Loucy (cell line): Measurements from ENCODE around the gene EPN2.

Source experiments
- H2AFZ ChIP-seq: fragments of 200-600 bp; sonication (generic); 2 replicates; pipeline ENCODE4 v1.6.0; 2016; ENCODE audit warnings: antibody characterized with exemption, mild to moderate bottlenecking, low read length, moderate library complexity
- H3F3A ChIP-seq: fragments of 200-600 bp; 2 replicates; pipeline ENCODE4 v1.6.0; 2016; ENCODE audit warnings: antibody characterized with exemption, low read depth, mild to moderate bottlenecking
- H3K27me3 ChIP-seq: fragments of 200-600 bp; sonication (generic); 2 replicates; pipeline ENCODE4 v1.6.1; 2014; ENCODE audit warnings: low read length, mild to moderate bottlenecking; ENCODE audit not compliant: insufficient read depth, poor library complexity, severe bottlenecking
- H3K36me3 ChIP-seq: fragments of 200-600 bp; sonication (generic); 2 replicates; pipeline ENCODE4 v1.6.1; 2016; ENCODE audit warnings: low read length; ENCODE audit not compliant: insufficient read depth
- H3K4me1 ChIP-seq: fragments of 200-600 bp; sonication (generic); 2 replicates; pipeline ENCODE4 v1.5.1; 2014; ENCODE audit warnings: low read length, mild to moderate bottlenecking; ENCODE audit not compliant: insufficient read depth, poor library complexity, severe bottlenecking
- H3K4me2 ChIP-seq: fragments of 200-600 bp; sonication (generic); 2 replicates; pipeline ENCODE4 v1.6.0; 2014; ENCODE audit warnings: antibody characterized with exemption, low read length, low read depth, mild to moderate bottlenecking; ENCODE audit not compliant: poor library complexity, severe bottlenecking
- H3K4me3 ChIP-seq: fragments of 200-600 bp; sonication (generic); 2 replicates; pipeline ENCODE4 v1.5.1; 2014; ENCODE audit warnings: low read length, mild to moderate bottlenecking, mixed read lengths; ENCODE audit not compliant: poor library complexity, severe bottlenecking
- H3K79me2 ChIP-seq: fragments of 200-600 bp; sonication (generic); 2 replicates; pipeline ENCODE4 v1.6.1; 2014; ENCODE audit warnings: low read length; ENCODE audit not compliant: insufficient read depth
- H3K9ac ChIP-seq: fragments of 200-600 bp; sonication (generic); 2 replicates; pipeline ENCODE4 v1.6.0; 2014; ENCODE audit warnings: mild to moderate bottlenecking, low read depth, low read length, moderate library complexity; ENCODE audit not compliant: poor library complexity, severe bottlenecking
- H3K9me2 ChIP-seq: fragments of 200-600 bp; sonication (generic); replicated peaks from 2 replicates; pipeline ENCODE4 v1.6.1; 2016; ENCODE audit warnings: low read depth, low read length, mixed read lengths
- H3K9me3 ChIP-seq: fragments of 200-600 bp; sonication (generic); 2 replicates; pipeline ENCODE4 v1.6.1; 2014; ENCODE audit warnings: mild to moderate bottlenecking, antibody characterized with exemption, low read length, low read depth; ENCODE audit not compliant: insufficient read depth
- H4K20me1 ChIP-seq: fragments of 200-600 bp; sonication (generic); 2 replicates; pipeline ENCODE4 v1.6.0; 2014; ENCODE audit warnings: antibody characterized with exemption, low read length, mild to moderate bottlenecking; ENCODE audit not compliant: insufficient read depth, poor library complexity, severe bottlenecking
- EZH2phosphoT487 ChIP-seq: fragments of 200-600 bp; IDR thresholded peaks from 2 replicates; pipeline ENCODE4 v1.6.1; 2018; ENCODE audit warnings: antibody characterized with exemption, mild to moderate bottlenecking, moderate library complexity, borderline replicate concordance
- TF ChIP-seq, protein P1 (sequence below): fragments of 200-600 bp; sonication (generic); conservative IDR thresholded peaks from 2 replicates; pipeline ENCODE4 v1.5.1; 2014; ENCODE audit warnings: mild to moderate bottlenecking, antibody characterized with exemption, low read length

Gene EPN2

DNA sequence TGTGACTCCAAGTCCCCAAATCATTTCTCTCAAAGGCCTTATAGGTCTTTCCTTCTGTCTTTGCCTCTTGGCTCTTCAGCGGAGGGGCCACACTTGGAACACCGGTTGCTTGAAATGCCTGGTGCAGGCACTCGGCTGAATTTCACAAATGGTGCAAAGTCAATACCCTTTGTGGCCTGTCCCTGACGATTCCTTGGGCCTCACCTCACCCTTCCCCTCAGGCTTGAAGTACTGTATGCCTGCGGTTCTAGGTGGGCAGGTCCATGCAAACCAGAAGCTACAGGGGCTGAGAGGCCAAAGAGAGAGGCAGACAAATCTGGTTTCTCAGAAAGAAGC, 129.4 kb downstream of the EPN2 start:
- Histone ChIP-seq H3F3A (no peaks in the 10 kb centered on the region), H3K9me3 (no peaks in the 10 kb centered on the region), H3K79me2 (no peaks in the 10 kb centered on the region), H3K4me1 (peaks cover 22% of the 10 kb centered on the region), H3K9ac (no peak overlapping the region), H2AFZ (no peak overlapping the region), H4K20me1 (no peaks in the 10 kb centered on the region), H3K27me3 (no peaks in the 10 kb centered on the region), H3K4me3 (no peak overlapping the region), H3K4me2 (no peak overlapping the region), H3K9me2 (no peaks in the 10 kb centered on the region), H3K36me3 (no peaks in the 10 kb centered on the region)
- no peak for TF ChIP-seq EZH2phosphoT487
- TF ChIP-seq, protein P1, sequence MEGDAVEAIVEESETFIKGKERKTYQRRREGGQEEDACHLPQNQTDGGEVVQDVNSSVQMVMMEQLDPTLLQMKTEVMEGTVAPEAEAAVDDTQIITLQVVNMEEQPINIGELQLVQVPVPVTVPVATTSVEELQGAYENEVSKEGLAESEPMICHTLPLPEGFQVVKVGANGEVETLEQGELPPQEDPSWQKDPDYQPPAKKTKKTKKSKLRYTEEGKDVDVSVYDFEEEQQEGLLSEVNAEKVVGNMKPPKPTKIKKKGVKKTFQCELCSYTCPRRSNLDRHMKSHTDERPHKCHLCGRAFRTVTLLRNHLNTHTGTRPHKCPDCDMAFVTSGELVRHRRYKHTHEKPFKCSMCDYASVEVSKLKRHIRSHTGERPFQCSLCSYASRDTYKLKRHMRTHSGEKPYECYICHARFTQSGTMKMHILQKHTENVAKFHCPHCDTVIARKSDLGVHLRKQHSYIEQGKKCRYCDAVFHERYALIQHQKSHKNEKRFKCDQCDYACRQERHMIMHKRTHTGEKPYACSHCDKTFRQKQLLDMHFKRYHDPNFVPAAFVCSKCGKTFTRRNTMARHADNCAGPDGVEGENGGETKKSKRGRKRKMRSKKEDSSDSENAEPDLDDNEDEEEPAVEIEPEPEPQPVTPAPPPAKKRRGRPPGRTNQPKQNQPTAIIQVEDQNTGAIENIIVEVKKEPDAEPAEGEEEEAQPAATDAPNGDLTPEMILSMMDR, result no peak

DNA sequence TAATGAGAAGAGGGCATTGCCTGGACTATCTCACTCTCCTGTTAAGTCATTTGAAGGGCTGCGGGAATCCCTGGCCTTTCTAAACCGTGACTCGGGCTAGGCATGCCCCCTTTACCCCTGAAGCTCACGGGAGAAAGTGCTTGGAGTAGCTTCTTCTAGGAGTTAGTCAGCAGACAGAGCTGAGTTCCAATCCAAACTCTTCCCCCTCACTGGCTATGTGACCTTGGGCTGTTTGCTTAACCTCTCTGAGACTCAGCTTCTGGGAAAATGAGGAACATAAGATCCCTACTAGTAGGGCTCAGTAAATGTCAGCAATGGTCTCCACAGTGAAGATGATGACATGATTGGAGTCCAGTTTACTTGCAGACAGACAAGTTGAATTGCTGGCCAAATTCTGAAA, 131.1 kb downstream of the EPN2 start:
- H4K20me1 ChIP-seq, result no peaks in the 10 kb centered on the region
- H3K9me2 ChIP-seq, result no peaks in the 10 kb centered on the region
- H3K4me3 ChIP-seq, result no peak overlapping the region
- no peaks in the 10 kb centered on the region for H3K36me3 ChIP-seq
- H3K27me3 ChIP-seq, result no peaks in the 10 kb centered on the region
- H3K9ac ChIP-seq, result no peak overlapping the region
- TF ChIP-seq, protein P1, result no peak
- TF ChIP-seq EZH2phosphoT487, result no peak
- no peaks in the 10 kb centered on the region for H3F3A ChIP-seq
- peaks cover 30% of the 10 kb centered on the region for H3K4me1 ChIP-seq
- no peak overlapping the region for H3K4me2 ChIP-seq
- H3K9me3 ChIP-seq, result no peaks in the 10 kb centered on the region
- H2AFZ ChIP-seq, result no peak overlapping the region
- no peaks in the 10 kb centered on the region for H3K79me2 ChIP-seq

DNA sequence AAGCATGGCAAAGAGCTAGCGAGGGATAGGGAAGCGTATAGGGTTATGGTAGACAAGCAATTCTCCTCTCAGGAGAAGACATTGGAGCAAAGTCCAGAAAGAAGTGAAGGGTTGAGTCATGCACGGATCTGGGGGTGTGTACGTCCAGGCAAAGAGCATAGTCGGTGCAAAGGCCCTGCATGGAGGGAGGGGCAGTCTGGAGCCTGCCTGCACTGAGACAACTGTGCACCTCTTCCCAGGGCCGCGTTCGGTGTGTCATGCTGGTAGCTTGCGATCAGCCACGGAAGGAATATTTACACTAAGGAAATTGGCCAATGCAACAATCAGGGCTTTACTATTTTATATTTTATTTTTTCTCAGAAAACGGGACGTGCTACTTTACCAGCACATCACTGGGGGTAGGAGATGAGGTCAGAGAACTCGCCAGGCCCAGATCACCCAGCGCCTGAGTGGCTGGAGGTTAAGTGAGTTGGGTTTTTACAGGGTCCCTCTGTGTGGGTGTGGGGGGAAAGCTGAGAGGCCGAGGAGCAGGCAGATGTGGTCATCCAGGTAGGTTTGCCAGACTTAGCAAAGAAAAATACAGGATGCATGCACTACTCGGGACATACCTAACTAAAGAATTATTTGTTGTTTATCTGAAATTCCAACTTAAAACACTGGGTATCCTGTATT, 132.1 kb downstream of the EPN2 start:
- no peaks in the 10 kb centered on the region for H3K9me2 ChIP-seq
- H3K27me3 ChIP-seq, result no peaks in the 10 kb centered on the region
- H3K9ac ChIP-seq, result no peak overlapping the region
- no peaks in the 10 kb centered on the region for H4K20me1 ChIP-seq
- no peak overlapping the region for H3K4me3 ChIP-seq
- H3F3A ChIP-seq, result no peaks in the 10 kb centered on the region
- H3K4me2 ChIP-seq, result no peak overlapping the region
- H3K9me3 ChIP-seq, result no peaks in the 10 kb centered on the region
- no peak overlapping the region for H2AFZ ChIP-seq
- H3K36me3 ChIP-seq, result no peaks in the 10 kb centered on the region
- TF ChIP-seq EZH2phosphoT487, result no peak
- TF ChIP-seq, protein P1, result no peak
- peaks cover 30% of the 10 kb centered on the region for H3K4me1 ChIP-seq
- no peaks in the 10 kb centered on the region for H3K79me2 ChIP-seq
